ENCODE measurements around the gene KCND3.

Gene KCND3

DNA sequence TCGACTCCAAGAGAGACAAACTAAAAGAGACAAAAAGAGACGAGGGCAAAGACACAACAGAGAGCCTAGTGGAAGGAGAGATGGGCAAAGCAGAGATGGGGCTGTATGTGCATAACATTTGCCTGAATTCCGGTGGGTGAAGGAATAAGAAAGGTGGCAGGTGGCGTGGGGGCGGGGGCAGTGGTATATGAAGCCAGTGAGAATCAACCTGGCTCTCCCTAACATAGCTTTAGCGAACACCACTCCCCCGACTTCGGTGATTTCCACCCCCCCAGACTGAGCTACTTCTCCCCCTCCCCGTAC is 251.4 kb downstream of the KCND3 start:
- peak overlapping the region; percentile 67 for H3K4me3 ChIP-seq (replicated peaks; ENCODE audit: low read depth, low read length)
- DNase-seq (ENCODE audit: low read depth) = no peak
- TF ChIP-seq CTCF (IDR thresholded peaks at IDR 0.05; ENCODE audit: low read length, missing control alignments) = no peak

- H3K4me3 ChIP-seq (replicated peaks; ENCODE audit: low read depth, low read length) = peak overlapping the region; percentile 67
- TF ChIP-seq CTCF (IDR thresholded peaks at IDR 0.05; ENCODE audit: low read length, missing control alignments) = no peak
- DNase-seq (ENCODE audit: low read depth) = peak; percentile 29
These were observed 252.0 kb downstream of the KCND3 start for GRCh38 chr1:111737216-111738132.

DNA sequence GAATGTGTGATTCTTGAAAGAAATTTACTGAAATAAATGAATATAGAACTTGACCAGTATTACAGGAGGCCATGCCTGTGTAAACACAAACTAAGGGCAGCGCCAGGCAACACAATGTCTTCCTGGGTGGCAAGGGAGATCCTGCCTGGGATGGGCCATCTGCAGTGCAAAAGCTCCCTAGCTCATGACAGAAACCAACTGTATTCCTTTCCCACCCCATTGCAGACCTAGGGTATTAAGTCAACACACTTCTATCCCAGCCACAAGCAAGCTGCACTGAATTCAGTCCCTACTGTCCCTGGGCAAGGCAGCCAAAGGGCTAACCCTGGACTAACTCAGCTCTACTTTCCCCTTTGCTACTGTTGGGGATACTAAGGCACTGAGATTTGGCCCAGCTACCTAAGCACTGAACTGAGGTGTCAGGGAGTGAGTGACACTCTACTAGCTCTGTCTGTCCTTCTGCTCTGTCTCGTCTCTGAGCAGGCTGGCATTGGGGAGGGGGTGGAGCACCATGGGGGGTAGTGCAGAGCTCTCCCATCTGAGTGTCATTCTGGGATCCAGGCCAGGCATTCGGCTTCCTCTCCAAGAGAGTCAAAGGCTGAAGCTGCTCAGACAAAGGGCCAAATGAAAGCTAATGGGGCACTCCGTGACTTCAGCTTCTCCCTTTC is 252.8 kb downstream of the KCND3 start:
- DNase-seq (ENCODE audit: low read depth) = peak; percentile 54
- TF ChIP-seq CTCF (IDR thresholded peaks at IDR 0.05; ENCODE audit: low read length, missing control alignments) = no peak
- H3K4me3 ChIP-seq (replicated peaks; ENCODE audit: low read depth, low read length) = no peak overlapping the region

DNA sequence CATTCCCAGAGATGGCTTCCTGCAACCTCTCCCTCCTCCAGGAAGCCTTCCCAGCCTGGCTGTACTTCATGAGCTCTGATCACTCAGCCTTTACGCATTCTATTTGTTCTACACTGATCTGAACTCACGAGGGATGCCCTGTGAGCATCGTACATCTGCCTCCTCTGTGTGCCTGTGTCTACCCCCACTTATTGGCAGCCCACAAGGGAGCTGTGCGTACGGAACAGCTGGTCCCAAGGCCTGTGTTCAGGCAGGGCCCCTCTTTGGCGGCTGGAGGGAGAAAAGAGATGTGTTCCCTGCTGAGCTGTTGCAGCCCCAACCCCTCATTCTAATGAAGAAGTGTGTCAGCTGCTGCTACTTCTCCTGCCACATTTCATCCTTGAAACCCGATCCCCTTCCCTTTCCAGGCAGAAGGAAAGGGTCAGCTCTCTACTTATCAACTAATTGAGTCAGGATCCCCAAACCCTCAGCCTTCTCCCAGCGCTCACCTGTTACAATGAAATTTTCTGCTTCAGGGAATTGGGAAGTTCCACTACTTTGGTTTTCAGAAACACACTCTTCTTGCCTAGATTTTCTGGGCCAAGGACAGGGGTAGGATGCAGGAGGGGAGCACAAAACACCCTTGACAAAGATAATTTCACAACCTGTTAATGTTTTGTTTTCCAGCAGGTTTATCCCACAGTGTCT is 253.5 kb downstream of the KCND3 start:
- TF ChIP-seq CTCF (IDR thresholded peaks at IDR 0.05; ENCODE audit: low read length, missing control alignments) = no peak

DNA sequence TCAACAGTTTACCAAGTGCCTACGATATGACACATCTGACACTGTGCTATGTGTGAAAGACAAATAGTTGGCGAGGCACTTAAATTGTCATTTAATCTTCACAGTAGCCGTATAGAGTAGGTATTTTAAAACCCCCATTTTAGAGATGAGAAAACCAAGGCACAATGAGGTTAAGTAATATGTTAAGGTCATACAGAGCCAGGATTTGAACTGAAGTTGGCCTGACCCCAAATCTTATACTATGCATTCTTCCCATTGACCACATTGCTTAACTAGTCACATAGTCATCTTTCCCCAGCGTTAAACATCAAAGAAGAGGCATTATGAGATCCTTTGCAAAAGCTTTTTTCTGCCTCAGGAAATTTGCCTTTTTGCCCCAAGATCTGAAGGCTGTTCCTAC is 254.1 kb downstream of the KCND3 start:
- TF ChIP-seq CTCF (IDR thresholded peaks at IDR 0.05; ENCODE audit: low read length, missing control alignments) = no peak
- no peak overlapping the region for H3K4me3 ChIP-seq (replicated peaks; ENCODE audit: low read depth, low read length)
- no peak for DNase-seq (ENCODE audit: low read depth)

More for the DNA sequence above, 253.5 kb downstream of the KCND3 start:
- H3K4me3 ChIP-seq (replicated peaks; ENCODE audit: low read depth, low read length) = no peak overlapping the region
- DNase-seq (ENCODE audit: low read depth) = no peak

- H3K4me3 ChIP-seq (replicated peaks; ENCODE audit: low read depth, low read length) = no peak overlapping the region
- TF ChIP-seq CTCF (IDR thresholded peaks at IDR 0.05; ENCODE audit: low read length, missing control alignments) = no peak
- DNase-seq (ENCODE audit: low read depth) = no peak
These were observed 254.6 kb downstream of the KCND3 start for GRCh38 chr1:111734856-111735255.
